MCF 10A (cell line): ENCODE data around the gene ADAMTS14. TPM values are rescaled to one million over a fixed set of nuclear protein-coding genes. Genes with fewer than 3 reads are reported as not detected.
"Not testable (repeated sequence)": the region's sequence is repeated elsewhere in the genome, so short reads cannot be mapped to it uniquely, and the experiment has no call there.

ENCODE experiments used
- BruUV-seq: library from RNA; stranded (reverse); fragments of 400-500 nt; replicated peaks from 2 replicates; lab custom pipeline; 2021; lab: Mats Ljungman, UMichigan
- CTCF ChIA-PET: fragments of 300-600 bp; sonication (Branson Sonifier 250); formaldehyde crosslinking; extraction: SDS; loops from one replicate; lab custom pipeline; 2021; ENCODE audit warnings: antibody characterized with exemption, inconsistent platforms; lab: Yijun Ruan, JAX
- POLR2A ChIA-PET: fragments of 300-600, 350-650 bp; sonication (Branson Sonifier 250); formaldehyde crosslinking; extraction: SDS; loops from one replicate; lab custom pipeline; 2020; ENCODE audit warnings: antibody characterized with exemption, inconsistent platforms; lab: Yijun Ruan, JAX
- DNase-seq: peaks from one replicate; pipeline ENCODE4 v3.0.0-alpha.2; 2018; ENCODE audit not compliant: unreplicated experiment
- H3K27ac Mint-ChIP-seq: one replicate; pipeline ENCODE4 v1.8.0; 2022; ENCODE audit warnings: mild to moderate bottlenecking, low read depth, mixed read lengths; ENCODE audit not compliant: unreplicated experiment
- H3K27me3 Mint-ChIP-seq: one replicate; pipeline ENCODE4 v1.8.0; 2022; ENCODE audit warnings: mixed read lengths; ENCODE audit not compliant: insufficient read depth, unreplicated experiment
- H3K36me3 Mint-ChIP-seq: one replicate; pipeline ENCODE4 v1.8.0; 2022; ENCODE audit warnings: mild to moderate bottlenecking, moderate library complexity, mixed read lengths; ENCODE audit not compliant: insufficient read depth, unreplicated experiment
- H3K4me1 Mint-ChIP-seq: one replicate; pipeline ENCODE4 v1.8.0; 2022; ENCODE audit warnings: mixed read lengths; ENCODE audit not compliant: insufficient read depth, unreplicated experiment
- H3K4me3 Mint-ChIP-seq: one replicate; pipeline ENCODE4 v1.8.0; 2022; ENCODE audit warnings: mild to moderate bottlenecking, moderate library complexity, mixed read lengths; ENCODE audit not compliant: unreplicated experiment
- H3K9me3 Mint-ChIP-seq: one replicate; pipeline ENCODE4 v1.8.0; 2022; ENCODE audit warnings: mixed read lengths; ENCODE audit not compliant: unreplicated experiment
- intact Hi-C: fragments of 100-400 bp; cut with micrococcal nuclease; formaldehyde crosslinking; loops from 2 replicates; pipeline ENCODE4 v1.14.1; 2022
- total RNA-seq: library from RNA; stranded (reverse); gene quantifications from 2 replicates; pipeline ENCODE4 v1.2.3, GENCODE V29; 2022
- TF ChIP-seq, protein P1 (sequence below): fragments of 200-600 bp; IDR thresholded peaks from one replicate; pipeline ENCODE4 v1.8.0; 2022; ENCODE audit warnings: antibody characterized with exemption, mild to moderate bottlenecking; ENCODE audit not compliant: unreplicated experiment

The ADAMTS14 gene
- total RNA-seq, 1 experiment from 2014 or later, result not detected

GRCh38 chr10:70626056-70626455 is 46.2 kb upstream of the ADAMTS14 start:
- H3K4me3 Mint-ChIP-seq, result no peak overlapping the region
- no peak for DNase-seq
- CTCF ChIA-PET, result no interaction called here
- no peaks in the 10 kb centered on the region for H3K27me3 Mint-ChIP-seq
- no peaks in the 10 kb centered on the region for H3K36me3 Mint-ChIP-seq
- POLR2A ChIA-PET, result interaction anchor here (0.6 kb wide), 1 partner anchor 928 kb away, joined by 3 read pairs; no protein-coding TSS in a partner anchor
- intact Hi-C loops, result no loop called here
- H3K9me3 Mint-ChIP-seq, result no peaks in the 10 kb centered on the region
- H3K4me1 Mint-ChIP-seq, result no peaks in the 10 kb centered on the region
- TF ChIP-seq, protein P1, sequence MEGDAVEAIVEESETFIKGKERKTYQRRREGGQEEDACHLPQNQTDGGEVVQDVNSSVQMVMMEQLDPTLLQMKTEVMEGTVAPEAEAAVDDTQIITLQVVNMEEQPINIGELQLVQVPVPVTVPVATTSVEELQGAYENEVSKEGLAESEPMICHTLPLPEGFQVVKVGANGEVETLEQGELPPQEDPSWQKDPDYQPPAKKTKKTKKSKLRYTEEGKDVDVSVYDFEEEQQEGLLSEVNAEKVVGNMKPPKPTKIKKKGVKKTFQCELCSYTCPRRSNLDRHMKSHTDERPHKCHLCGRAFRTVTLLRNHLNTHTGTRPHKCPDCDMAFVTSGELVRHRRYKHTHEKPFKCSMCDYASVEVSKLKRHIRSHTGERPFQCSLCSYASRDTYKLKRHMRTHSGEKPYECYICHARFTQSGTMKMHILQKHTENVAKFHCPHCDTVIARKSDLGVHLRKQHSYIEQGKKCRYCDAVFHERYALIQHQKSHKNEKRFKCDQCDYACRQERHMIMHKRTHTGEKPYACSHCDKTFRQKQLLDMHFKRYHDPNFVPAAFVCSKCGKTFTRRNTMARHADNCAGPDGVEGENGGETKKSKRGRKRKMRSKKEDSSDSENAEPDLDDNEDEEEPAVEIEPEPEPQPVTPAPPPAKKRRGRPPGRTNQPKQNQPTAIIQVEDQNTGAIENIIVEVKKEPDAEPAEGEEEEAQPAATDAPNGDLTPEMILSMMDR, result no peak
- no TSS peak for BruUV-seq
- H3K27ac Mint-ChIP-seq, result no peak overlapping the region

GRCh38 chr10:70629338-70629737 is 43.0 kb upstream of the ADAMTS14 start:
- CTCF ChIA-PET, result interaction anchor here (0.6 to 0.8 kb wide), 3 partner anchors 10 to 243 kb away, joined by 3 read pairs; no protein-coding TSS in a partner anchor
- intact Hi-C loops, result no loop called here
- H3K4me1 Mint-ChIP-seq, result peaks cover 6% of the 10 kb centered on the region
- TF ChIP-seq, protein P1, result no peak
- H3K36me3 Mint-ChIP-seq, result no peaks in the 10 kb centered on the region
- POLR2A ChIA-PET, result no interaction called here
- DNase-seq, result no peak
- H3K27ac Mint-ChIP-seq, result no peak overlapping the region
- H3K9me3 Mint-ChIP-seq, result no peaks in the 10 kb centered on the region
- BruUV-seq, result no TSS peak
- H3K4me3 Mint-ChIP-seq, result no peak overlapping the region
- H3K27me3 Mint-ChIP-seq, result no peaks in the 10 kb centered on the region

DNA sequence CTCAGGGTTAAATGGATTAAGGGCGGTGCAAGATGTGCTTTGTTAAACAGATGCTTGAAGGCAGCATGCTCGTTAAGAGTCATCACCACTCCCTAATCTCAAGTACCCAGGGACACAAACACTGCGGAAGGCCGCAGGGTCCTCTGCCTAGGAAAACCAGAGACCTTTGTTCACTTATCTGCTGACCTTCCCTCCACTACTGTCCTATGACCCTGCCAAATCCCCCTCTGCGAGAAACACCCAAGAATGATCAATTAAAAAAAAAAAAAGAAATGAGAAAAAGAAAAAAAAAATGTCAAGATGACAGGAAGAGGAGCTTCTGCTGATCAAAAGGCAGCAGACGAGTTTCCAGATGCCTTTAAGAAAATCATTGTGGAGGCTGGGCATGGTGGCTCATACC is 40.6 kb upstream of the ADAMTS14 start:
- CTCF ChIA-PET, intact Hi-C loops, H3K4me3 Mint-ChIP-seq, H3K36me3 Mint-ChIP-seq, H3K27ac Mint-ChIP-seq, BruUV-seq, POLR2A ChIA-PET, DNase-seq, H3K27me3 Mint-ChIP-seq, H3K9me3 Mint-ChIP-seq, H3K4me1 Mint-ChIP-seq: not testable (repeated sequence)

DNA sequence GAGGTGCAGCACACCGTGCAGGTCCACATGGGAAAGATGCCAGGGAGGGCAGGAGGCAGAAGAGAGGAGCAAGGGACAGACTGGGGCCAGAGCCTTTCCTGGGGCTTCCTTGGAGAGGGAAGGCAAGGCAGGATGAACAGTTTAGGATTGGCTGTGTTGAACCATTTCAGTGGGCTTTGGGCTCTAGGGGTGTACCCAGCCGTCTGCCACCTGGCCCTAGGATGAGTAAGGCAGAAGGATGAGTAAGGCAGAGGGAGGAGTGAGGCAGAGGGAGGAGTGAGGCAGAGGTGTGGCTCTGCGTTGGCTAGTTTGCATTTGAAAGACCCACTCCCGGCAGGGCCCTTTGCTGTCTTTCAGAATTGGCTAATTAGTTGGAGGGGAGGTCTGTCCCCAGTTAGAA is 38.3 kb upstream of the ADAMTS14 start:
- H3K9me3 Mint-ChIP-seq, result no peaks in the 10 kb centered on the region
- no peak overlapping the region for H3K27ac Mint-ChIP-seq
- H3K4me3 Mint-ChIP-seq, result no peak overlapping the region
- ChIA-PET CTCF (no interaction called here), POLR2A (interaction anchor here (1.2 kb wide), 1 partner anchor 16 kb away, joined by 3 read pairs; no protein-coding TSS in a partner anchor)
- TF ChIP-seq, protein P1, result no peak
- no TSS peak for BruUV-seq
- H3K36me3 Mint-ChIP-seq, result no peaks in the 10 kb centered on the region
- H3K4me1 Mint-ChIP-seq, result peaks cover 6% of the 10 kb centered on the region
- peak; percentile 63 for DNase-seq
- intact Hi-C loops, result no loop called here
- no peaks in the 10 kb centered on the region for H3K27me3 Mint-ChIP-seq

DNA sequence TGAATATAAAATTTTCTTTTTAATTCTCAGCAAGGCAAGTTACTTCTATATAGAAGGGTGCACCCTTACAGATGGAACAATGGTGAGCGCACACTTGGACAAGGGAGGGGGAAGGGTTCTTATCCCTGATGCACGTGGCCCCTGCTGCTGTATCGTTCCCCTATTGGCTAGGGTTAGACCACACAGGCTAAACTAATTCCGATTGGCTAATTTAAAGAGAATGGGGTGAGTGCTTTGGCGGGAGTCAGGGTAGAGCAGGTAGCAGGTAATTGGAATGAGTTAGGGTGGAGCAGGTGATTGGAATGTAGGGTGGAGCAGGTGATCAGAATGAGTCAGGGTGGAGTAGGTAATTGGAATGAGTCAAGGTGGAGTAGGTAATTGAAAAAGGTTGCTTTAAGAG is 37.8 kb upstream of the ADAMTS14 start:
- DNase-seq, H3K4me3 Mint-ChIP-seq, H3K27me3 Mint-ChIP-seq, H3K9me3 Mint-ChIP-seq, intact Hi-C loops, CTCF ChIA-PET, H3K36me3 Mint-ChIP-seq, H3K4me1 Mint-ChIP-seq, H3K27ac Mint-ChIP-seq, POLR2A ChIA-PET: not testable (repeated sequence)
- BruUV-seq, result TSS peak; percentile 65

DNA sequence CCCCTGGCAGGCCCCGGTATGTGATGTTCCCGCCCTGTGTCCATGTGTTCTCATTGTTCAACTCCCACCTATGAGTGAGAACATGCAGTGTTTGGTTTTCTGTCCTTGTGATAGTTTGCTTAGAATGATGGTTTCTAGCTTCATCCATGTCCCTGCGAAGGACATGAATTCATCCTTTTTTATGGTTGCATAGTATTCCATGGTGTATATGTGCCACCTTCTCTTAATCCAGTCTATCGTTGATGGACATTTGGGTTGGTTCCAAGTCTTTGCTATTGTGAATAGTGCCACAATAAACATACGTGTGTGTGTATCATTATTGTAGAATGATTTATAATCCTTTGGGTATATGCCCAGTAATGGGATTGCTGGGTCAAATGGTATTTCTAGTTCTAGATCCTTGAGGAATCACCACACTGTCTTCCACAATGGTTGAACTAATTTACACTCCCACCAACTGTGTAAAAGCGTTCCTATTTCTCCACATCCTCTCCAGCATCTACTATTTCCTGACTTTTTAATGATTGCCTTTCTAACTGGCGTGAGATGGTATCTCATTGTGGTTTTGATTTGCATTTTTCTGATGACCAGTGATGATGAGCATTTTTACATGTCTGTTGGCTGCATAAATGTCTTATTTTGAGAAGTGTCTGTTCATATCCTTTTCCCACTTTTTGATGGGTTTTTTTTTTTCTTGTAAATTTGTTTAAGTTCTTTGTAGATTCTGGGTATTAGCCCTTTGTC is 32.5 kb upstream of the ADAMTS14 start:
- H3K4me1 Mint-ChIP-seq, intact Hi-C loops: not testable (repeated sequence)

GRCh38 chr10:70643272-70643671 is 29.0 kb upstream of the ADAMTS14 start:
- H3K36me3 Mint-ChIP-seq, H3K4me1 Mint-ChIP-seq, intact Hi-C loops, BruUV-seq, CTCF ChIA-PET, H3K4me3 Mint-ChIP-seq, DNase-seq, H3K27ac Mint-ChIP-seq, H3K9me3 Mint-ChIP-seq: not testable (repeated sequence)
- H3K27me3 Mint-ChIP-seq, result peaks cover 32% of the 10 kb centered on the region
- POLR2A ChIA-PET, result interaction anchor here (1.6 kb wide), 1 partner anchor 9 kb away, joined by 9 read pairs; no protein-coding TSS in a partner anchor

More for the DNA sequence above, 32.5 kb upstream of the ADAMTS14 start:
- H3K9me3 Mint-ChIP-seq, BruUV-seq, DNase-seq, H3K36me3 Mint-ChIP-seq, H3K27ac Mint-ChIP-seq, H3K4me3 Mint-ChIP-seq, CTCF ChIA-PET, POLR2A ChIA-PET: not testable (repeated sequence)
- H3K27me3 Mint-ChIP-seq, result peaks cover 32% of the 10 kb centered on the region
